DMS 273 treated with DMSO at 0.1 percent for 48 hours (cell line): ENCODE measurements around the gene ZNF689.
A peak's percentile ranks its signal among the peaks of the same experiment; 100 is the strongest.
"Not testable (repeated sequence)": the region's sequence is repeated elsewhere in the genome, so short reads cannot be mapped to it uniquely, and the experiment has no call there.

Source experiments
- DNase-seq: peaks from one replicate; lab custom pipeline; 2025; lab: John Stamatoyannopoulos, UW

The ZNF689 gene

DNA sequence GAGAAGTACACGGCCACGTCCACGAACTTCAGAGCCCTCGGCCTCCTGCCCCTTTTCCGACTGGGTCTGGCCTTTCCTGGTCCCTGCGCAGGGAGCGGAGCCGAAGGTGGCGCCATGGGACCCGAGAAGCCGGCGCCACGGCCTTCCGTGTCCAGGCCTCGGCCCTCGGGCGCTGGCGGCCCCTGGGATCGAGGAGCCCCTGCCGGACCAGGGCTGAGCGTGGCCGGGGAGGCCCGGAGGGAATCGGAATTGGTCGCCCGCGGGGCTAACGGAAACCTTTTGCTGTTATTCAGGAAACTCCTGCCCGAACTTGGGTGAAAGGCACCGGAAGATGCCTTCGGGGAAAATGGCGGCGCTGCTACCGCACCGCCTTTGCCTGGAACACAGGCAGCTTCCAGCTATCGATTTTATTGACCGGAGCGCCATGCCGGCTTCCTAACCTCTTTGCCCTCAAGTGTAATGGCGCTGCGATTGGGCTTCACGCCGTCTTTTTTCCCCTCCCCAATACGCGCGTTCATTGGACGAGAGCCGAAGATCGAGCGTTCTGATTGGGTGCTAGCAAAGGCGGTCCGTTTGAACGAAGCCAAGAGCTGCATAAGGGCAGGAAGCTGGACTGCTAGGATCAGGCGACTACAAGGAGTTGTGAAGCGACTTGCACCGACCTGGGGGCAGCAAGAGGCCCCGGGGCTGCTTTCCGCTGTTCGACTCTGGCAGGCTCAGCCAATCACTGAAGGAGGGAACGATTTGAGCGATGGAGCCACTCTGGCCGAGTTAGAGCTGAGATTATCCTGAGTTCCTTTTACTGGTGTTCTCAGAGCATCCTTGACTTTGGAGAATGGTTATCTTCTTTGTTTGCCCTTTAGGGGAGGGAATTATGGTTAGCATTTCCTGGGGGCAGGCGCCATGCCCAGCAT is at the start of gene ZNF689:
Gene ZNF689, minus strand, starts transcription at position 464 of the 914 bp plus-strand sequence. Its CDS starts 348 bp downstream, at position 116.
- peak; percentile 92 for DNase-seq

- peak; percentile 94 for DNase-seq
These were observed 48.7 kb upstream of the ZNF689 start for GRCh38 chr16:30658731-30659506.

DNA sequence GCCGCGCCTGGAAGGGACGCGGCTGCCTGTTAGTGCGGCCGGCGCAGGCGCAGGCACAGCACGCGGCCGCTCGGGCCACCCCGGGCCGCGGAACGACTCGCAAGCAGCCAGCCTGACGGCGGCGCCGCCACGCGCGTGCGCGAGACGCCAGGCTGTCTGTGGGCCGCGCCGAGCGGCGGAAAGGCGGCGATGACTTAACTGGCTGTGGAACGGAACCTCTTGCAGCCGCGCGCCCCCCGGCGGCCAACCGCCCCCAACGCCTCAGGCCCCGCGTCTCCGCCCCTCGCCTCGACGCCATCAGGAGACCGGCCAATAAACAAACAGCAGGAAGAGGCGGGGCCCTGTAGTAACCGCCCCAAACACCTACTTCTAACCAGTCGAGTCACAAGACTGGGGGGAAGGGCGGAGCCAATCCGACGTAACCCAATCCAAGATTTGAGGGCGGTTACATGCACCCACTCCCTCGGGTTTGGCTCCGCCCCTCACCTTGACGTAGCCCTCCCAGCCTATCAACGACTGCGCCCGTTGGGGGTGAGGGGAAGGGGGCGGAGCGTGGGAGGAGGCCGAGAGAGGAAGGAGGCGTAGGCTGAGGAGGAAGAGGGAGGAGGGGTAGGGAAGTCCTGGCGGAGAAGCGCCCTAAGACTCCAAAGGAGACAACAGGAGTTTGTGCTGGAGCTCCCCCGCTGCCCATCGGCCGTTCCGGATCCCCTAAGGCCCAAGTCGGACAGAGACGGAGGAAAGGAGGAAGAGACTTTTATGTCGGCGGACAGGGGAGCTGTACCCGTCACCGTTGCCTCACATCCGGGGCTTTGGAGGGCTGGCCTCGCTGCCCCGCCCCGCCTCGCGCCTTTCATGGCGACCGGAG is 47.9 kb upstream of the ZNF689 start, which contains the start of gene FBRS:
Gene FBRS, plus strand, starts transcription at position 566 of the 865 bp plus-strand sequence. CDS start 1,088 bp downstream, outside the sequence.
- peak; percentile 99 for DNase-seq

- DNase-seq, result no peak
These were observed 47.0 kb upstream of the ZNF689 start for GRCh38 chr16:30656974-30657865.

DNA sequence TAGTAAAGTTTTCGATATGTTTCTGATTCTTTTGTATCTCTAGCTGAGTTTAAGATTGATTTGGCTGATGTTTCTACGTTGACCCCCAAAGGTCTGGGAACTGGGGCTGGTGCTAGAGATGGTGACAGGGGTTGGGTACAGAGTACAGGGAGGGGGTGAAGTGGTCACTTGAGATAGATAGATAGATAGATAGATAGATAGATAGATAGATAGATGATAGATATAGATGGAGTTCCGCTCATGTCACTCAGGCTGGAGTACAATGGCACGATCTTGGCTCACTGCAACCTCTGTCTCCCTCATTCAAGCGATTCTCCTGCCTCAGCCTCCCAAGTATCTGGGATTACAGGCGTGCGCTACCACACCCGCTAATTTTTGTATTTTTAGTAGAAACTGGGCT is 46.2 kb upstream of the ZNF689 start:
- DNase-seq, result no peak

DNA sequence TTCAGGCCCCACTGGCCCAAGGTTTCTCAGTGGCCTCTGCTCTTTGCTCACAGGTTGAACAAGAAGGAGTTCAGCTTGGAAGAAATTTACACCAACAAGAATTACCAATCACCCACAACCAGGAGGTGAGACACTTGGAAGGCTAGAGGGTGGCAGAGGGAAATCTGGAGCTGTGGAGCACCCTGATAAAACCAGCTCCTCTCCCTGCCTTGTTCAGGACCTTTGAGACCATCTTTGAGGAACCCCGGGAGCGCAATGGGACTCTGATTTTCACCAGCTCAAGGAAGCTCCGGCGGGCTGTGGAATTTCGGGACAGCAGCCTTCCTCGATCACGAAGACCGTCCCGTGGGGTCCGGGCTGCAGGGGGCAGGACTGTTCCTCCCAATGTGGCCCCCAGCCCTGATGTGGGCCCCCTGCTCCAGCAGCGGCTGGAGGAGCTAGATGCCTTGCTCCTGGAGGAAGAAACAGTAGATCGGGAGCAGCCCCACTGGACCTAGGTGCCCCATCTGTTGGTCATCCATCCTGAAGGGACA is 45.7 kb upstream of the ZNF689 start:
- no peak for DNase-seq

GRCh38 chr16:30654856-30655255 is 44.7 kb upstream of the ZNF689 start:
- no peak for DNase-seq

- no peak for DNase-seq
These were observed 42.5 kb upstream of the ZNF689 start for GRCh38 chr16:30652718-30653117.

DNA sequence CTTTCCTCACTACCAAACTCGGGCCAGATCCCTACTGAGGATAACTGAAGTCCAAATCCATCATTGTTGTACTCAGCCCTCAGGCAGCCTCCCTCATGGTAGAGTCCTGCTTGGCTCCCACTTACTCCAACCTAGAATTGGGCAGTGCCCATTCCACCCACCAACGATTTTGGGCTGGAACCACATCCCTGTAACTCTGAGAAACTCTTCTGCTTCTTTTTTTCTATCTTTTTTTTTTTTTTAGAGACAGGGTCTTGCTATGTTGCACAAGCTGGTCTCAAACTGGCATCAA is 41.8 kb upstream of the ZNF689 start:
- no peak for DNase-seq

- DNase-seq, result peak; percentile 14
These were observed 41.2 kb upstream of the ZNF689 start for GRCh38 chr16:30651124-30652004.

DNA sequence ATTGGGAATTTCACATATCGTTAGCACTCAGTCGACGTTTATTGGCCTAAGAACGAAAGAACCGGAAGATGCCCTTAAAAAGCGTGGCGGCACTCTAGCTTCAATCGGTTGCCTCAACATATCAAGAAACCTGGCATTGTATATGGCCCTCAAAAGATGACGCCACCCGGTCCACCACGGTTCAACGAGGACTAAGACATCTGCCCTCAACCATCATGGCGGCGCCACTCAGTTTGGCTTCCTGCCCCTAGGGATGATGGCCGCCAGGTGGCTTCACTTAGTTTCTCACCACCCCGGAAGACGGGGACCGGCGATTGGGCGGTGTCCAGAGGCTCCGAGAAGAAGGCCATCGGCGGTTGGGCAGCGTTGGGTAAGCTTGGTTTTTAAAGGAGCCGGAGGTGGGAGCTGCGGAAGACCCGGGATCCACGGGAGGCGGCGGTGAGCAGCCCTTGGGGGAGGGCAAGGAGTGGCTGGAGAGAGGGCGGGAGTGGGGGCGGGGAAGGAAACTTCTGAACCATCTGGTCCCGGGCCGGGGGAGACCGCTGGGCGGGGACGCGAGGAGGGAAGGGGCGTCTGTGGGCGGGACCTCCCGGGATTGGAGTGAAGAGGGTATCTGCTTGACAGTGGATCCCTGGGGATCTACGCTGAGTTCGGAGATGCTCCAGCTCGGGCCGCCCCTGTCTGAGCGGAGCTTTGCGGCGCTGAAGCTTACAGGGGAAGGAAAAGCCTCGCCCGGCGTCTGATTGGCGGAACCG is 40.4 kb upstream of the ZNF689 start, which contains the start of gene PRR14:
Gene PRR14, plus strand, starts transcription at position 592 of the 755 bp plus-strand sequence. CDS start 686 bp downstream, outside the sequence.
- DNase-seq, result peak; percentile 99

DNA sequence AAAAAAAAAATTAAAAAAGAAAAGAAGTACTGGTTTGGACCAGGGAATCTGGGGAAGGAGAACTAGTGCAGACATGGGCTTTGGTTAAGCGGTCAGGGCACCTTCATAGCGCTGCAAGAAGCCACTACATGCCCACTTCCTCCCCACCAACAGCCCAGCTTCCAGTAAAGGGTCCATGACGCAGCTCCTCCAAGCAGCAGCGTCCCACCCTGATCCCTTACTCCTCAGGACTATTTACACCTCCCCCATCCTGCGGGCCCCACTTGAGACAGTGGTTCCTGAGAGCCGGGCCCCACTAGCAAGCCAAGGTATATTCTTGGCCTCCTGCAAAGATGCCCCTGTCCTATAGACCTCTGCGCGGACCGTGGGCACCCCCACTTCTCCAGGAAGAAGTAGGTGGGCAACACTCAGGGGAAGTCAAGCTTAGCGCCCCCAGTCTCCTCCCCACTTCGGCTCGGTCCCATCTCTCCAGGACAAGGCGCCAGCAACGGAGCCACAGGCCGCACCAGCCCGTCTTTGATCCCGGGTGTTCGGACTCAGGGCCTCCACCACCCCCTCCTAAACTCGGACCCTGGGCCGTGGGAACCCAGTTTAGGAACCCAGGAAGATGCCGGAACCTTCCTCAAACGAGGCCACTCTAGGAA is 39.7 kb upstream of the ZNF689 start:
- DNase-seq, result no peak

DNA sequence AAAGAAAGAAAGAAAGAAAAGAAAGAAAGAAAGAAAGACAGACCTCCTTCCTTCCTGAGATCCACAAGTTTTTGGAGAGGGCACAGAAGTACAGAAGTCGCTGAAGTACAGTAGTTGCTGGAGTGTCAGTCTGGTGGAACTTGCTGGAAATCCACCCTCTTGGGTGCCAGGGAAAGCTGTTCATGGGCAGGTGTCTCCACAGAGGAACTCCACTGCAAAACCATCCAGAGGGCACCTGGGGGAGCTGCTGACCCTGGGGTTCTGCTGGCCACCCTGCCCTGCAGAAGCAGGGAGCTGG is 37.0 kb upstream of the ZNF689 start:
- no peak for DNase-seq

GRCh38 chr16:30645727-30646126 is 35.5 kb upstream of the ZNF689 start:
- no peak for DNase-seq

- peak; percentile 16 for DNase-seq
These were observed 34.2 kb upstream of the ZNF689 start for GRCh38 chr16:30644334-30644830.

DNA sequence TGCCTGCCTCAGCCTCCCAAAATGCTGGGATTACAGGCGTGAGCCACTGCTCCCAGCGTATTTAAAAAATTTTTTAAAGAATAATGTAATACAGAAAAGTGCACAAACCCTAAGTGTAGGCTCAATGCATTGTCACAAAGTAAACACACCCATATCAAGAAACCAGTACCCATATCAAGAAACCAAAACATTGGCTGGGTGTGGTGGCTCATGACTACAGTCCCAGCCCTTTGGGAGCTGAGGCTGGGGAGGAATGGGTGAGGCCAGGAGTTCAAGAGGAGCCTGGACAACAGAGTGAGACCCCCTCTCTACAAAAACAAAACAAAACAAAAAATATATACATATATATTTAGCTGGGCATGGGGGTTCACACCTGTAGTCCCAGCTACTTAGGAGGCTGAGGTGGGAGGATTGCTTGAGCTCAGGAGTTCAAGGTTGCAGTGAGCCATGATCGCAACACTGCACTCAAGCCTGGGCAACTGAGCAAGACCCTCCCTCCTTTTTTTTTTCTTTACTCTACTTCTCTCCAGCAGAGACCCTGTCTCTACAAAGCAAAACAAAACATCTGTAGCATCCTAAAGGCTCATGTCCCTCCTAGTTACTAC is 31.3 kb upstream of the ZNF689 start:
- DNase-seq, result no peak

DNA sequence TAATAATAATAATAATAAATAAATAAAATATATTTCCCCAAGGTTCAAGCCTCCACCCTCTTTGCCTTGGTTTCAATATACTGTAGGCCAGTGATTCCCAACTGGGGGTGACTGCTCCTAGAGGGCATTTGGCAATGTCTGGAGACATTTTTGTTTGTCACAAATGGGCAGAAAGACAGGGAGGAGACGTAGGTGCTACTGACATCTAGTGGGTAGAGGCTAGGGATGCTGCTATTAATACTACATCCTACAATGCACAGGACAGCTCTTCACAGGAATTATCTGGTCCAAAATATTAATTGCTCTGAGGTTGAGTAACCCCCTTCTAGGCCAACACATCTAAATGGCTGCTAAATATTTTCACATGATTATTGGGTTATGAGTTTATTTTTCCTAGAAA is 27.8 kb upstream of the ZNF689 start:
- peak; percentile 44 for DNase-seq

DNA sequence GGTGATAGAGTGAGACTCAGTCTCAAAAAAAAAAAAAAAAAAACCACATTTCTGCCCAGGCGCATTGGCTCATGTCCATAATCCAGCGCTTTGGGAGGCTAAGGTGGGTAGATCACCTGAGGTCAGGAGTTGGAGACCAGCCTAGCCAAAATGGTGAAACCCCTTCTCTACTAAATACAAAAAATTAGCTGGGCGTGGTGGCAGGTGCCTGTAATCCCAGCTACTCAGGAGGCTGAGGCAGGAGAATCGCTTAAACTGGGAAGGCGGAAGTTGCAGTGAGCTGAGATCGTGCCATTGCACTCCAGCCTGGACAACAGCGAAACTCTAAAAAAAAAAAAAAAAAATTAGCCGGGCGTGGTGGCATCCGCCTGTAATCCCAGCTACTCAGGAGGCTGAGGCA is 26.9 kb upstream of the ZNF689 start:
- not testable (repeated sequence) for DNase-seq
